Heart right ventricle (tissue), 16 donors: Measurements from ENCODE around the gene LCMT2. TPM values are rescaled to one million over a fixed set of nuclear protein-coding genes. Genes with fewer than 3 reads are reported as not detected.

Source experiments
- ATAC-seq, 8 donors: fragments of 200-7000 bp; cut with Tn5 transposase; one replicate each; pipeline ENCODE4 v1.9.1; 2020; ENCODE audit warnings: mild to moderate bottlenecking in 8 of 8, moderate library complexity in 8 of 8, moderate number of reproducible peaks in 1 of 8
- DNase-seq, 2 donors: peaks; one replicate each; pipeline ENCODE4 v3.0.0-alpha.2; 2020
- H3K27ac ChIP-seq, 10 donors: fragments of 200-600 bp; sonication (generic) in 2 of 10; one replicate each; pipeline versions ENCODE4 v1.5.0 to v1.8.0; 2020 to 2022; ENCODE audit warnings: mild to moderate bottlenecking in 3 of 10
- H3K27me3 ChIP-seq, 7 donors: fragments of 200-600 bp; one replicate each; pipeline ENCODE4 v1.8.0; 2021 to 2022; ENCODE audit warnings: mild to moderate bottlenecking in 2 of 7
- H3K36me3 ChIP-seq, 9 donors: fragments of 200-600 bp; sonication (generic) in 1 of 9; one replicate each; pipeline versions ENCODE4 v1.5.0 to v1.8.0; 2020 to 2022; ENCODE audit warnings: mild to moderate bottlenecking in 2 of 9
- H3K4me1 ChIP-seq, 9 donors: fragments of 200-600 bp; sonication (generic) in 1 of 9; one replicate each; pipeline versions ENCODE4 v1.5.0 to v1.8.0; 2020 to 2022; ENCODE audit warnings: mild to moderate bottlenecking in 4 of 9
- H3K4me3 ChIP-seq, 10 donors: fragments of 200-600 bp; sonication (generic) in 2 of 10; one replicate each; pipeline versions ENCODE4 v1.5.0 to v1.8.0; 2020 to 2022; ENCODE audit warnings: mild to moderate bottlenecking in 7 of 10, moderate library complexity in 2 of 10
- H3K9me3 ChIP-seq, 11 donors: fragments of 200-600 bp in 10 of 11; sonication (generic) in 2 of 11; one replicate each; pipeline versions ENCODE4 v1.5.0 to v1.8.0; 2013 to 2022; ENCODE audit warnings: mild to moderate bottlenecking in 2 of 11, control low read depth in 1 of 11, moderate library complexity in 1 of 11
- WGBS, 2 donors: extraction: QIAGEN DNeasy Blood & Tissue Kit; methylation state at CpG; one replicate each; pipeline ENCODE4 v1.1.7; 2013; ENCODE audit warnings: inconsistent platforms in 1 of 2; 5-methylcytosine and 5-hydroxymethylcytosine counted together
- intact Hi-C, 10 donors: fragments of 100-400 bp; cut with DNase I; formaldehyde crosslinking; loops; one replicate each; pipeline versions ENCODE4 v1.11.1 to v1.14.2; 2022
- polyA plus RNA-seq, 2 donors: library from polyadenylated mRNA; stranded (reverse); fragments of 200-250 nt; gene quantifications; one replicate each; pipeline ENCODE4 v1.2.3, GENCODE V29; 2013
- total RNA-seq, 10 donors: library from RNA; stranded (reverse); fragmentation: NEBNext Ultra II Directional in 3 of 10; extraction: Animal tissue kit (Norgen Biotek cat#: 25700) in 3 of 10; gene quantifications; one replicate each; pipeline versions ENCODE4 v1.2.1 to v1.2.4, GENCODE V29; 2021 to 2023
- TF ChIP-seq, protein P1 (sequence below), 9 donors: fragments of 200-600 bp; sonication (generic) in 2 of 9; IDR thresholded peaks; one replicate each; pipeline versions ENCODE4 v1.5.0 to v1.8.0; 2021 to 2022; ENCODE audit warnings: antibody characterized with exemption in 9 of 9, mild to moderate bottlenecking in 5 of 9, moderate library complexity in 1 of 9
- donor health status: Arrhythmogenic right ventricular cardiomyopathy.
- donor health status: ischemic (EF 13 %, LVEDD 7.1; RV severe dilation, severe dysfunction).
- donor health status: healthy with polysubstance abuse.
- donor health status: DM: no; HTN: yes; CAD: no.
- donor health status: DM: no; HTN: no; CAD: no.
- donor health status: ischemic (EF 25% LVEDD 6.9; RV normal size, moderate dysfunction).
- donor health status: ischemic (EF 25% LVEDD 5.7; RV mildly dilated, moderate dysfunction).
- donor health status: healthy.
- donor health status: DM: yes; HTN: yes; CAD: no.
- donor health status: Ischemic cardiomyopathy.
- donor health status: ischemic (EF 35%, LVEDD 5.7; RV mildly dilated, moderate dysfunction).
- donor health status: nonischemic (EF 11% LVEDD 7.7; RV severe dilation, severe dysfunction).
- donor health status: DM: yes; HTN: yes; CAD: no.
- donor health status: PGD.
- donor health status: ischemic (EF 29% LVEDD 5.4; RV normal size, mild dysfunction).
- donor health status: nonischemic (EF 23%, LVEDD 6.1; RV moderate dilation, normal function).

The LCMT2 gene
- total and polyA plus RNA-seq, 12 donors: 1.5 to 8.7 (median 6.1) TPM

DNA sequence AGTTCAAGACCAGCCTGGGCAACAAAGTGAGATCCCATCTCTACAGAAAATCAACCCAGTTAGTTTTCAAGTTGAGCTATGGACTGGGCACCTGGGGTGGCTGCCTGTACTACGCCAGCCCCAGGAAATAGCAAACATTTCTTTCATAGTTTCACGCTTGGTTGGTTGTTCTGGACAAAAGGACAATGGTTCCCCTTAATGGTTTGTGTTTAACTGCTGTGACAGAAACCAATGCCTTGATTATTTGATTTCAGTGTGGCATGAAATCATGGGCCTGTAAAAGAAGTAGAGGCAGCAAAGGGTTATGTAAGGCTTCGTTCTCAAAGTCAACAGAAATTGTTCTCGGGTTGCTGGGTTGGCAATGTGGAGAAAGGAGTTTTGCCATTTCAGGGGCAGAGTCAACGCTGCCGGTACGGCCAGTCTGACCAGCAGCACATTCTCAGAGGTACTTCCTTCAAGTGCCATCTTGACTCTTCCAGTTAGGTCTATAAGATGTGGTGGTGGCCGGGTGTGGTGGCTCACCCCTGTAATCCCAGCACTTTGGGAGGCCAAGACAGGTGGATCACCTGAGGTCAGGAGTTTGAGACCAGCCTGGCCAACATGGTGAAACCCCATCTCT lies 12.7 kb downstream of the LCMT2 start:
- no peaks in the 10 kb centered on the region for H3K9me3 ChIP-seq
- no peaks in the 10 kb centered on the region for H3K36me3 ChIP-seq
- no peak overlapping the region for H3K27ac ChIP-seq
- TF ChIP-seq, protein P1, sequence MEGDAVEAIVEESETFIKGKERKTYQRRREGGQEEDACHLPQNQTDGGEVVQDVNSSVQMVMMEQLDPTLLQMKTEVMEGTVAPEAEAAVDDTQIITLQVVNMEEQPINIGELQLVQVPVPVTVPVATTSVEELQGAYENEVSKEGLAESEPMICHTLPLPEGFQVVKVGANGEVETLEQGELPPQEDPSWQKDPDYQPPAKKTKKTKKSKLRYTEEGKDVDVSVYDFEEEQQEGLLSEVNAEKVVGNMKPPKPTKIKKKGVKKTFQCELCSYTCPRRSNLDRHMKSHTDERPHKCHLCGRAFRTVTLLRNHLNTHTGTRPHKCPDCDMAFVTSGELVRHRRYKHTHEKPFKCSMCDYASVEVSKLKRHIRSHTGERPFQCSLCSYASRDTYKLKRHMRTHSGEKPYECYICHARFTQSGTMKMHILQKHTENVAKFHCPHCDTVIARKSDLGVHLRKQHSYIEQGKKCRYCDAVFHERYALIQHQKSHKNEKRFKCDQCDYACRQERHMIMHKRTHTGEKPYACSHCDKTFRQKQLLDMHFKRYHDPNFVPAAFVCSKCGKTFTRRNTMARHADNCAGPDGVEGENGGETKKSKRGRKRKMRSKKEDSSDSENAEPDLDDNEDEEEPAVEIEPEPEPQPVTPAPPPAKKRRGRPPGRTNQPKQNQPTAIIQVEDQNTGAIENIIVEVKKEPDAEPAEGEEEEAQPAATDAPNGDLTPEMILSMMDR (IDR thresholded peaks at IDR 0.05): no peak
- DNase-seq: no peak
- peaks cover 0 to 7% (median 0%) of the 10 kb centered on the region in 9 donors for H3K4me1 ChIP-seq
- intact Hi-C loops: no loop called here
- ATAC-seq: no peak
- 84 to 86% methylated on average over 8 of the region's 8 CpGs for WGBS, 2 donors
- H3K4me3 ChIP-seq: no peak overlapping the region
- peaks cover 0 to 12% (median 4%) of the 10 kb centered on the region in 7 donors for H3K27me3 ChIP-seq

DNA sequence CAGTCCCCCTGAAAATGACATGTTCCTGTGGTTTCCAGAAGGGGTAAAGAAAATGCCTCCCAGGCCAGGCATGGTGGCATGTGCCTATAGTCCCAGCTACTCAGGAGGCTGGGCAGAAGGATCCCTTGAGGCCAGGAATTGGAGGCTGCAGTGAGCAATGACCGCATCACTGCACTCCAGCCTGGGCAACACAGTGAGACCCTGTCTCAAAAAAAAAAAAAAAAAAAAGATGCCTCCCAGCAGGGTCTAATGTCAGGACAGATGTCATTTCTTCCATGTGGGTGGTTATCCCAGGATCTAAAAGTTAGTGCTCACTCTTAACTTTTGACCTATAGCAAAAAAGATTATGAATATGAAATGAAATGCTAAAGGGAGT lies 13.4 kb downstream of the LCMT2 start:
- 93 to 97% methylated on average over 1 of the region's 1 CpG for WGBS, 2 donors
- H3K27ac ChIP-seq: no peak overlapping the region
- TF ChIP-seq, protein P1 (IDR thresholded peaks at IDR 0.05): no peak

DNA sequence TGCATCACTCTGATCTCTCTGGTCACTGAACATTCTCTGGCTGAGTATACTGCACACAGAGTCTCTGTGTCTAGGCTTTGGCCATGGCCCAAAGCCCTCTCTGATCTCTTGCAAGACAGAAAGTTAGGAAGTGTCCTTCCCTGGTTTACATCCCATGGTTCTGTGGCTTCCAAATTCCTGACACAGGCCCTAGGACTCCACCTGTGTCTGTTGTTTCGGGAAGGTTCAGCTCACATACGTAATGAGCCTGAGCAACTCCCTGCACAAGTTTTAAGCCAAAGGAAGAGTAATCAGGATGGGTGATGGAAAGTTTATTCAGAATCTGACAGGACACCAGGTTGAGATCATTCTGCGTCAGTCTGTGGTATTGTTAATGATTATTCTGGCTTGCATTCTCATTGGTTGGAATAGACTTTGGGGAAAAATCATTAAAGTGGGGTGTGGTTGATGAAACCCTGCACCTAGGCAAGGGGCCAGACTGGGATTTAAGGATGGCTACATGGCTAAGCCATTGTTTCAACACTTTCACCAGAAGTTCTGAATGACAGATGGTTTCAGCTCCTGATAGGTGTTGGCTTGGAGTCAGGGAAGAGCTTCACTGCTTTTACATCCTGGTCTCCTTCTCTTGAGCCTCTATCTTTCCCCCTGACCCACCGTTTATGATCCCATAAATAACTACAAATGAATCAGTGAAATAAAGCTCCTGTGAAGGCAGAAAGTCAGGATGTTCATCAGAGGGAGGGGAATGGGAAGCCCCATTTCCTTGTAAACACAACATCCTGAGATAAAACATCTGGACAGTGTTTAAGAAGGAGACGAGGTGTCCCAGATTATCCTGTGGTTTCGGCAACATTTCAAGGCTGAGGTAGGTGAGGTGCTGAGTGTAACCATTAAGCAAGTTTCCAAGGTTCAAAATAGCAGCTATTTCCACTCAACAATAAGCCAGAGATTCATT lies 14.1 kb downstream of the LCMT2 start:
- Histone ChIP-seq H3K4me1 (peaks cover 0 to 7% (median 0%) of the 10 kb centered on the region in 9 donors), H3K9me3 (no peaks in the 10 kb centered on the region), H3K27ac (no peak overlapping the region), H3K36me3 (no peaks in the 10 kb centered on the region), H3K27me3 (peaks cover 0 to 26% (median 10%) of the 10 kb centered on the region in 7 donors), H3K4me3 (no peak overlapping the region)
- 48% methylated on average over 6 of the region's 6 CpGs for WGBS, 2 donors
- ATAC-seq (peak in 3 of 8 donors; percentile 33 to 83 (median 58)), DNase-seq (no peak)
- TF ChIP-seq, protein P1 (IDR thresholded peaks at IDR 0.05): no peak
- intact Hi-C loops: no loop called here

More for the DNA sequence above, 13.4 kb downstream of the LCMT2 start:
- Histone ChIP-seq H3K4me1 (peaks cover 0 to 7% (median 0%) of the 10 kb centered on the region in 9 donors), H3K27me3 (peaks cover 0 to 19% (median 5%) of the 10 kb centered on the region in 7 donors), H3K36me3 (no peaks in the 10 kb centered on the region), H3K4me3 (no peak overlapping the region), H3K9me3 (no peaks in the 10 kb centered on the region)
- no peak for DNase-seq
- intact Hi-C loops: no loop called here
- no peak for ATAC-seq

DNA sequence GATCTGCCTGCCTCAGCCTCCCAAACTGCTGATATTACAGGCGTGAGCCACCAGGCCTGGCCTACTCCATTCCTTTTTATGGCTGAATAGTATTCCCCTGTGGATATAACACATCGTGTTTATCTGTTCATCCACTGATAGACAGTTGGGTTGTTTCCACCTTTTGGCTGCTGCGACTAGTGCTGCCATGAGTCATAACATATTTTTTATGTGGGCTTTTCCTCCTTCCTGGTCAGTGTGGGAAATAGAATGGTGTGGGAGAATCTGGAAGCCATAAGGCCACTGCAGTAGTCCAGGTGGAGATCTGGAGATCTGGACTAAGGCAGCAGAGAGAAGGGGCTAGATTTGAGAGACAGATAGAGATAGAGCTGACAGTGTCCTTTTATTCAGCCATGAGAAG lies 16.2 kb downstream of the LCMT2 start:
- ATAC-seq (no peak), DNase-seq (no peak)
- H3K4me3 ChIP-seq: no peak overlapping the region
- TF ChIP-seq, protein P1 (IDR thresholded peaks at IDR 0.05): no peak
- intact Hi-C loops: no loop called here
- no peak overlapping the region for H3K27ac ChIP-seq
- 66 to 71% methylated on average over 3 of the region's 3 CpGs for WGBS, 2 donors
- H3K27me3 ChIP-seq: peaks cover 0 to 47% (median 22%) of the 10 kb centered on the region in 7 donors
- H3K36me3 ChIP-seq: no peaks in the 10 kb centered on the region
- H3K9me3 ChIP-seq: no peaks in the 10 kb centered on the region
- peaks cover 0 to 7% (median 0%) of the 10 kb centered on the region in 9 donors for H3K4me1 ChIP-seq
